ENCODE measurements around the gene PRKCE.
"Not testable (repeated sequence)": the region's sequence is repeated elsewhere in the genome, so short reads cannot be mapped to it uniquely, and the experiment has no call there.

PRKCE gene

GRCh38 chr2:45710468-45710867, 59.0 kb downstream of the PRKCE start:
- Histone ChIP-seq H3K4me1 (ENCODE audit: control insufficient read depth, insufficient read depth, low read length) (no peaks in the 10 kb centered on the region), H3K9ac (ENCODE audit: low read length) (no peak overlapping the region), H3K27me3 (ENCODE audit: control insufficient read depth, insufficient read depth, low read length) (no peaks in the 10 kb centered on the region), H3K4me3 (ENCODE audit: low read length) (no peak overlapping the region), H3K36me3 (ENCODE audit: control insufficient read depth, insufficient read depth, low read length) (no peaks in the 10 kb centered on the region), H3K9me3 (ENCODE audit: control insufficient read depth, low read length) (no peaks in the 10 kb centered on the region)

- no peaks in the 10 kb centered on the region for H3K27me3 ChIP-seq (ENCODE audit: control insufficient read depth, insufficient read depth, low read length)
- H3K4me3 ChIP-seq (ENCODE audit: low read length), result no peak overlapping the region
- no peaks in the 10 kb centered on the region for H3K36me3 ChIP-seq (ENCODE audit: control insufficient read depth, insufficient read depth, low read length)
- H3K4me1 ChIP-seq (ENCODE audit: control insufficient read depth, insufficient read depth, low read length), result no peaks in the 10 kb centered on the region
- H3K9ac ChIP-seq (ENCODE audit: low read length), result no peak overlapping the region
- H3K9me3 ChIP-seq (ENCODE audit: control insufficient read depth, low read length), result no peaks in the 10 kb centered on the region
Measured at GRCh38 chr2:45711224-45711623, 59.7 kb downstream of the PRKCE start.

- H3K9ac ChIP-seq (ENCODE audit: low read length), result no peak overlapping the region
- H3K9me3 ChIP-seq (ENCODE audit: control insufficient read depth, low read length), result no peaks in the 10 kb centered on the region
- no peaks in the 10 kb centered on the region for H3K27me3 ChIP-seq (ENCODE audit: control insufficient read depth, insufficient read depth, low read length)
- no peaks in the 10 kb centered on the region for H3K36me3 ChIP-seq (ENCODE audit: control insufficient read depth, insufficient read depth, low read length)
- H3K4me3 ChIP-seq (ENCODE audit: low read length), result no peak overlapping the region
- no peaks in the 10 kb centered on the region for H3K4me1 ChIP-seq (ENCODE audit: control insufficient read depth, insufficient read depth, low read length)
Measured at GRCh38 chr2:45712570-45712969, 61.1 kb downstream of the PRKCE start.

- H3K4me1 ChIP-seq (ENCODE audit: control insufficient read depth, insufficient read depth, low read length), result no peaks in the 10 kb centered on the region
- H3K9ac ChIP-seq (ENCODE audit: low read length), result no peak overlapping the region
- H3K36me3 ChIP-seq (ENCODE audit: control insufficient read depth, insufficient read depth, low read length), result no peaks in the 10 kb centered on the region
- no peaks in the 10 kb centered on the region for H3K27me3 ChIP-seq (ENCODE audit: control insufficient read depth, insufficient read depth, low read length)
- H3K9me3 ChIP-seq (ENCODE audit: control insufficient read depth, low read length), result no peaks in the 10 kb centered on the region
- H3K4me3 ChIP-seq (ENCODE audit: low read length), result no peak overlapping the region
Measured at GRCh38 chr2:45713136-45713535, 61.7 kb downstream of the PRKCE start.

GRCh38 chr2:45713591-45713990, 62.1 kb downstream of the PRKCE start:
- no peaks in the 10 kb centered on the region for H3K4me1 ChIP-seq (ENCODE audit: control insufficient read depth, insufficient read depth, low read length)
- H3K9me3 ChIP-seq (ENCODE audit: control insufficient read depth, low read length), result no peaks in the 10 kb centered on the region
- H3K4me3 ChIP-seq (ENCODE audit: low read length), result no peak overlapping the region
- no peaks in the 10 kb centered on the region for H3K36me3 ChIP-seq (ENCODE audit: control insufficient read depth, insufficient read depth, low read length)
- H3K9ac ChIP-seq (ENCODE audit: low read length), result no peak overlapping the region
- H3K27me3 ChIP-seq (ENCODE audit: control insufficient read depth, insufficient read depth, low read length), result no peaks in the 10 kb centered on the region

GRCh38 chr2:45714679-45715078, 63.2 kb downstream of the PRKCE start:
- Histone ChIP-seq H3K9ac (ENCODE audit: low read length) (no peak overlapping the region), H3K9me3 (ENCODE audit: control insufficient read depth, low read length) (no peaks in the 10 kb centered on the region), H3K4me3 (ENCODE audit: low read length) (no peak overlapping the region), H3K4me1 (ENCODE audit: control insufficient read depth, insufficient read depth, low read length) (no peaks in the 10 kb centered on the region), H3K27me3 (ENCODE audit: control insufficient read depth, insufficient read depth, low read length) (no peaks in the 10 kb centered on the region), H3K36me3 (ENCODE audit: control insufficient read depth, insufficient read depth, low read length) (no peaks in the 10 kb centered on the region)

- no peaks in the 10 kb centered on the region for H3K4me1 ChIP-seq (ENCODE audit: control insufficient read depth, insufficient read depth, low read length)
- H3K4me3 ChIP-seq (ENCODE audit: low read length), result no peak overlapping the region
- H3K9me3 ChIP-seq (ENCODE audit: control insufficient read depth, low read length), result no peaks in the 10 kb centered on the region
- H3K27me3 ChIP-seq (ENCODE audit: control insufficient read depth, insufficient read depth, low read length), result no peaks in the 10 kb centered on the region
- no peak overlapping the region for H3K9ac ChIP-seq (ENCODE audit: low read length)
- no peaks in the 10 kb centered on the region for H3K36me3 ChIP-seq (ENCODE audit: control insufficient read depth, insufficient read depth, low read length)
Measured at GRCh38 chr2:45715601-45716379, 64.3 kb downstream of the PRKCE start.

- not testable (repeated sequence) for H3K9me3 ChIP-seq (ENCODE audit: control insufficient read depth, low read length); H3K27me3 ChIP-seq (ENCODE audit: control insufficient read depth, insufficient read depth, low read length); H3K36me3 ChIP-seq (ENCODE audit: control insufficient read depth, insufficient read depth, low read length); H3K9ac ChIP-seq (ENCODE audit: low read length); H3K4me1 ChIP-seq (ENCODE audit: control insufficient read depth, insufficient read depth, low read length); H3K4me3 ChIP-seq (ENCODE audit: low read length)
Measured at GRCh38 chr2:45716432-45716831, 65.0 kb downstream of the PRKCE start.

- no peaks in the 10 kb centered on the region for H3K4me1 ChIP-seq (ENCODE audit: control insufficient read depth, insufficient read depth, low read length)
- H3K27me3 ChIP-seq (ENCODE audit: control insufficient read depth, insufficient read depth, low read length), result no peaks in the 10 kb centered on the region
- no peaks in the 10 kb centered on the region for H3K36me3 ChIP-seq (ENCODE audit: control insufficient read depth, insufficient read depth, low read length)
- H3K9ac ChIP-seq (ENCODE audit: low read length), result no peak overlapping the region
- H3K9me3 ChIP-seq (ENCODE audit: control insufficient read depth, low read length), result no peaks in the 10 kb centered on the region
- H3K4me3 ChIP-seq (ENCODE audit: low read length), result no peak overlapping the region
Measured at GRCh38 chr2:45716915-45717314, 65.4 kb downstream of the PRKCE start.

- Histone ChIP-seq H3K4me3 (ENCODE audit: low read length) (no peak overlapping the region), H3K36me3 (ENCODE audit: control insufficient read depth, insufficient read depth, low read length) (no peaks in the 10 kb centered on the region), H3K9me3 (ENCODE audit: control insufficient read depth, low read length) (no peaks in the 10 kb centered on the region), H3K9ac (ENCODE audit: low read length) (no peak overlapping the region), H3K4me1 (ENCODE audit: control insufficient read depth, insufficient read depth, low read length) (peaks cover 25% of the 10 kb centered on the region), H3K27me3 (ENCODE audit: control insufficient read depth, insufficient read depth, low read length) (no peaks in the 10 kb centered on the region)
Measured at GRCh38 chr2:45720210-45720609, 68.7 kb downstream of the PRKCE start.

- Histone ChIP-seq H3K4me1 (ENCODE audit: control insufficient read depth, insufficient read depth, low read length) (peaks cover 25% of the 10 kb centered on the region), H3K9me3 (ENCODE audit: control insufficient read depth, low read length) (no peaks in the 10 kb centered on the region), H3K4me3 (ENCODE audit: low read length) (no peak overlapping the region), H3K9ac (ENCODE audit: low read length) (no peak overlapping the region), H3K27me3 (ENCODE audit: control insufficient read depth, insufficient read depth, low read length) (no peaks in the 10 kb centered on the region), H3K36me3 (ENCODE audit: control insufficient read depth, insufficient read depth, low read length) (no peaks in the 10 kb centered on the region)
Measured at GRCh38 chr2:45721150-45721549, 69.7 kb downstream of the PRKCE start.

- H3K4me1 ChIP-seq (ENCODE audit: control insufficient read depth, insufficient read depth, low read length), result peaks cover 29% of the 10 kb centered on the region
- H3K9me3 ChIP-seq (ENCODE audit: control insufficient read depth, low read length), result no peaks in the 10 kb centered on the region
- H3K36me3 ChIP-seq (ENCODE audit: control insufficient read depth, insufficient read depth, low read length), result no peaks in the 10 kb centered on the region
- no peaks in the 10 kb centered on the region for H3K27me3 ChIP-seq (ENCODE audit: control insufficient read depth, insufficient read depth, low read length)
- no peak overlapping the region for H3K4me3 ChIP-seq (ENCODE audit: low read length)
- no peak overlapping the region for H3K9ac ChIP-seq (ENCODE audit: low read length)
Measured at GRCh38 chr2:45722477-45722876, 71.0 kb downstream of the PRKCE start.

- H3K4me3 ChIP-seq (ENCODE audit: low read length), result no peak overlapping the region
- H3K4me1 ChIP-seq (ENCODE audit: control insufficient read depth, insufficient read depth, low read length), result peaks cover 29% of the 10 kb centered on the region
- no peaks in the 10 kb centered on the region for H3K36me3 ChIP-seq (ENCODE audit: control insufficient read depth, insufficient read depth, low read length)
Measured at GRCh38 chr2:45723857-45724256, 72.4 kb downstream of the PRKCE start.

More at GRCh38 chr2:45723857-45724256, 72.4 kb downstream of the PRKCE start:
- no peak overlapping the region for H3K9ac ChIP-seq (ENCODE audit: low read length)
- no peaks in the 10 kb centered on the region for H3K27me3 ChIP-seq (ENCODE audit: control insufficient read depth, insufficient read depth, low read length)
- H3K9me3 ChIP-seq (ENCODE audit: control insufficient read depth, low read length), result no peaks in the 10 kb centered on the region
